ENCODE data around the gene AP3D1.
"Not testable (repeated sequence)": the region's sequence is repeated elsewhere in the genome, so short reads cannot be mapped to it uniquely, and the experiment has no call there.

Gene AP3D1

GRCh38 chr19:2129892-2130770 lies 21.2 kb downstream of the AP3D1 start:
- DNase-seq (ENCODE audit: insufficient read length, low spot score) (no peak), FAIRE-seq (no peak)
- no peak for TF ChIP-seq POLR2A (IDR thresholded peaks at IDR 0.05; ENCODE audit: low read depth, low read length)

GRCh38 chr19:2129486-2129885 lies 21.9 kb downstream of the AP3D1 start:
- DNase-seq (ENCODE audit: insufficient read length, low spot score) (no peak), FAIRE-seq (no peak)
- no peak for TF ChIP-seq POLR2A (IDR thresholded peaks at IDR 0.05; ENCODE audit: low read depth, low read length)

- no peak for DNase-seq (ENCODE audit: insufficient read length, low spot score)
- no peak for TF ChIP-seq POLR2A (IDR thresholded peaks at IDR 0.05; ENCODE audit: low read depth, low read length)
- no peak for FAIRE-seq
These were observed 22.3 kb downstream of the AP3D1 start for GRCh38 chr19:2129022-2129421.

- FAIRE-seq; DNase-seq (ENCODE audit: insufficient read length, low spot score): not testable (repeated sequence)
These were observed 23.1 kb downstream of the AP3D1 start for GRCh38 chr19:2128252-2128651.

- FAIRE-seq (no peak), DNase-seq (ENCODE audit: insufficient read length, low spot score) (no peak)
- no peak for TF ChIP-seq POLR2A (IDR thresholded peaks at IDR 0.05; ENCODE audit: low read depth, low read length)
These were observed 23.6 kb downstream of the AP3D1 start for GRCh38 chr19:2127758-2128157.

- FAIRE-seq, result no peak
- TF ChIP-seq POLR2A (IDR thresholded peaks at IDR 0.05; ENCODE audit: low read depth, low read length), result no peak
- DNase-seq (ENCODE audit: insufficient read length, low spot score), result no peak
These were observed 24.4 kb downstream of the AP3D1 start for GRCh38 chr19:2126879-2127518.

GRCh38 chr19:2123682-2124387 lies 27.5 kb downstream of the AP3D1 start:
- no peak for DNase-seq (ENCODE audit: insufficient read length, low spot score)
- no peak for FAIRE-seq
- TF ChIP-seq POLR2A (IDR thresholded peaks at IDR 0.05; ENCODE audit: low read depth, low read length), result no peak

- FAIRE-seq, result no peak
- no peak for TF ChIP-seq POLR2A (IDR thresholded peaks at IDR 0.05; ENCODE audit: low read depth, low read length)
- DNase-seq (ENCODE audit: insufficient read length, low spot score), result no peak
These were observed 28.4 kb downstream of the AP3D1 start for GRCh38 chr19:2122982-2123381.

- DNase-seq (ENCODE audit: insufficient read length, low spot score) (no peak), FAIRE-seq (no peak)
- no peak for TF ChIP-seq POLR2A (IDR thresholded peaks at IDR 0.05; ENCODE audit: low read depth, low read length)
These were observed 29.1 kb downstream of the AP3D1 start for GRCh38 chr19:2122251-2122650.

GRCh38 chr19:2121416-2122051 lies 29.8 kb downstream of the AP3D1 start:
- no peak for FAIRE-seq
- TF ChIP-seq POLR2A (IDR thresholded peaks at IDR 0.05; ENCODE audit: low read depth, low read length), result no peak
- no peak for DNase-seq (ENCODE audit: insufficient read length, low spot score)

- no peak for TF ChIP-seq POLR2A (IDR thresholded peaks at IDR 0.05; ENCODE audit: low read depth, low read length)
- FAIRE-seq, result no peak
- no peak for DNase-seq (ENCODE audit: insufficient read length, low spot score)
These were observed 30.5 kb downstream of the AP3D1 start for GRCh38 chr19:2120821-2121220.

- DNase-seq (ENCODE audit: insufficient read length, low spot score) (no peak), FAIRE-seq (no peak)
- no peak for TF ChIP-seq POLR2A (IDR thresholded peaks at IDR 0.05; ENCODE audit: low read depth, low read length)
These were observed 31.2 kb downstream of the AP3D1 start for GRCh38 chr19:2119921-2120785.

- no peak for TF ChIP-seq POLR2A (IDR thresholded peaks at IDR 0.05; ENCODE audit: low read depth, low read length)
- no peak for FAIRE-seq
- no peak for DNase-seq (ENCODE audit: insufficient read length, low spot score)
These were observed 32.9 kb downstream of the AP3D1 start for GRCh38 chr19:2118438-2118837.

All from H54 (cell line).